Kidney epithelial cell (primary cell): Measurements from ENCODE around the gene KHNYN. TPM values are rescaled to one million over a fixed set of nuclear protein-coding genes. Genes with fewer than 3 reads are reported as not detected.

Experiments used
- DNase-seq: peaks from one replicate; pipeline ENCODE4 v3.0.0-alpha.2; 2010; ENCODE audit warnings: low read depth
- H3K27me3 ChIP-seq: 2 replicates; pipeline ENCODE4 v1.6.0; 2011; ENCODE audit warnings: low read length; ENCODE audit not compliant: control insufficient read depth, insufficient read depth
- H3K36me3 ChIP-seq: 2 replicates; pipeline ENCODE4 v1.5.1; 2011; ENCODE audit warnings: low read length; ENCODE audit not compliant: control insufficient read depth, insufficient read depth
- H3K4me3 ChIP-seq: 2 replicates; pipeline ENCODE4 v1.5.1; 2011; ENCODE audit warnings: low read depth, mild to moderate bottlenecking, control low read depth, low read length
- CTCF ChIP-seq: IDR thresholded peaks from 2 replicates; pipeline ENCODE4 v1.5.1; 2011; ENCODE audit warnings: mild to moderate bottlenecking, moderate library complexity, low read length, control low read depth, inconsistent platforms; ENCODE audit not compliant: insufficient read depth, poor library complexity, severe bottlenecking
- total RNA-seq: library from RNA; depleted of rRNA; stranded (reverse); fragments of >200 nt; gene quantifications from 2 replicates; pipeline ENCODE4 v1.2.3, GENCODE V29; 2015

Gene KHNYN
- total RNA-seq, 1 donor from 2014 or later = 44.0 TPM

- DNase-seq = no peak
- TF ChIP-seq CTCF = no peak
- Histone ChIP-seq H3K4me3 (no peak overlapping the region), H3K27me3 (no peaks in the 10 kb centered on the region), H3K36me3 (no peaks in the 10 kb centered on the region)
Measured at GRCh38 chr14:24406416-24406815, 23.3 kb upstream of the KHNYN start.

- H3K27me3 ChIP-seq = no peaks in the 10 kb centered on the region
- no peak for TF ChIP-seq CTCF
- DNase-seq = no peak
- no peaks in the 10 kb centered on the region for H3K36me3 ChIP-seq
- H3K4me3 ChIP-seq = no peak overlapping the region
Measured at GRCh38 chr14:24407608-24408325, 22.0 kb upstream of the KHNYN start.

- no peak for DNase-seq
- Histone ChIP-seq H3K4me3 (no peak overlapping the region), H3K27me3 (no peaks in the 10 kb centered on the region), H3K36me3 (no peaks in the 10 kb centered on the region)
- TF ChIP-seq CTCF = no peak
Measured at GRCh38 chr14:24408764-24409163, 21.0 kb upstream of the KHNYN start.

GRCh38 chr14:24409192-24409591, 20.6 kb upstream of the KHNYN start:
- DNase-seq = no peak
- TF ChIP-seq CTCF = no peak
- Histone ChIP-seq H3K4me3 (no peak overlapping the region), H3K36me3 (no peaks in the 10 kb centered on the region), H3K27me3 (no peaks in the 10 kb centered on the region)

GRCh38 chr14:24409956-24410355, 19.8 kb upstream of the KHNYN start:
- no peak overlapping the region for H3K4me3 ChIP-seq
- no peaks in the 10 kb centered on the region for H3K36me3 ChIP-seq
- no peaks in the 10 kb centered on the region for H3K27me3 ChIP-seq
- DNase-seq = no peak
- TF ChIP-seq CTCF = no peak
